Kidney (tissue), 14 donors: ENCODE results near the gene ZSCAN10. TPM values are rescaled to one million over a fixed set of nuclear protein-coding genes. Genes with fewer than 3 reads are reported as not detected.

Source experiments
- DNase-seq, 5 donors: peaks; one replicate each; pipeline ENCODE4 v3.0.0-alpha.2; 2013 to 2020
- FAIRE-seq: peaks from 2 replicates; lab custom pipeline; 2012; peaks lifted over from hg19 to GRCh38; lab: Jason Lieb, UNC
- H3K27ac ChIP-seq, 2 donors: one replicate each; pipeline ENCODE4 v1.7.0; 2013; ENCODE audit warnings: low read depth in 2 of 2, low read length in 2 of 2, inconsistent platforms in 1 of 2
- H3K27me3 ChIP-seq: one replicate; pipeline ENCODE4 v1.7.1; 2013; ENCODE audit warnings: low read length, inconsistent platforms; ENCODE audit not compliant: control insufficient read depth, insufficient read depth
- H3K36me3 ChIP-seq, 3 donors: one replicate each; pipeline versions ENCODE4 v1.7.0 to v1.7.1; 2013; ENCODE audit warnings: low read length in 3 of 3, control low read depth in 1 of 3, inconsistent platforms in 1 of 3; ENCODE audit not compliant: insufficient read depth in 3 of 3, control insufficient read depth in 2 of 3
- H3K4me1 ChIP-seq, 3 donors: one replicate each; pipeline versions ENCODE4 v1.7.0 to v1.7.1; 2013; ENCODE audit warnings: low read length in 3 of 3, inconsistent platforms in 1 of 3, low read depth in 1 of 3; ENCODE audit not compliant: control insufficient read depth in 2 of 3, insufficient read depth in 2 of 3
- H3K4me3 ChIP-seq, 3 donors: one replicate each; pipeline versions ENCODE4 v1.7.0 to v1.8.1; 2013; ENCODE audit warnings: low read length in 3 of 3, control low read depth in 1 of 3, inconsistent platforms in 1 of 3
- H3K9ac ChIP-seq, 3 donors: one replicate each; pipeline versions ENCODE4 v1.7.0 to v1.7.1; 2013; ENCODE audit warnings: low read length in 3 of 3, control low read depth in 1 of 3, inconsistent platforms in 1 of 3
- H3K9me3 ChIP-seq, 3 donors: one replicate each; pipeline versions ENCODE4 v1.7.0 to v1.7.1; 2013; ENCODE audit warnings: low read length in 3 of 3, control low read depth in 1 of 3, inconsistent platforms in 1 of 3; ENCODE audit not compliant: control insufficient read depth in 2 of 3, insufficient read depth in 1 of 3
- intact Hi-C: fragments of 100-400 bp; cut with DNase I; formaldehyde crosslinking; loops from one replicate; pipeline ENCODE4 v1.11.1; 2022
- polyA plus RNA-seq: library from polyadenylated mRNA; stranded (reverse); fragments of 350-450 nt; fragmentation: Illumina TruSeq; extraction: RNeasy Lipid Tissue Mini Kit (QIAGEN cat#74804); gene quantifications from one replicate; pipeline ENCODE4 v1.2.3, GENCODE V29; 2014; ENCODE audit warnings: low read depth, low replicate concordance; ENCODE audit not compliant: insufficient read depth
- total RNA-seq: library from RNA; stranded (reverse); fragmentation: NEBNext Ultra II Directional; extraction: Animal tissue kit (Norgen Biotek cat#: 25700); gene quantifications from one replicate; pipeline ENCODE4 v1.2.1, GENCODE V29; 2021
- TF ChIP-seq, protein P1 (sequence below): IDR thresholded peaks from 3 replicates; pipeline ENCODE4 v1.5.1; 2012; ENCODE audit warnings: mild to moderate bottlenecking, moderate library complexity, borderline replicate concordance; ENCODE audit not compliant: insufficient read depth; ENCODE audit errors: extremely low read depth
- donor health status: control.
- donor health status: control.
- donor health status: control.
- donor health status: control.
- donor health status: control.
- donor health status: DM: yes; HTN: yes; CAD: no.
- donor health status: Normal renal cell carcinoma (clear cell type).

ZSCAN10 gene
- total and polyA plus RNA-seq, 2 donors from 2014 or later: not detected

DNA sequence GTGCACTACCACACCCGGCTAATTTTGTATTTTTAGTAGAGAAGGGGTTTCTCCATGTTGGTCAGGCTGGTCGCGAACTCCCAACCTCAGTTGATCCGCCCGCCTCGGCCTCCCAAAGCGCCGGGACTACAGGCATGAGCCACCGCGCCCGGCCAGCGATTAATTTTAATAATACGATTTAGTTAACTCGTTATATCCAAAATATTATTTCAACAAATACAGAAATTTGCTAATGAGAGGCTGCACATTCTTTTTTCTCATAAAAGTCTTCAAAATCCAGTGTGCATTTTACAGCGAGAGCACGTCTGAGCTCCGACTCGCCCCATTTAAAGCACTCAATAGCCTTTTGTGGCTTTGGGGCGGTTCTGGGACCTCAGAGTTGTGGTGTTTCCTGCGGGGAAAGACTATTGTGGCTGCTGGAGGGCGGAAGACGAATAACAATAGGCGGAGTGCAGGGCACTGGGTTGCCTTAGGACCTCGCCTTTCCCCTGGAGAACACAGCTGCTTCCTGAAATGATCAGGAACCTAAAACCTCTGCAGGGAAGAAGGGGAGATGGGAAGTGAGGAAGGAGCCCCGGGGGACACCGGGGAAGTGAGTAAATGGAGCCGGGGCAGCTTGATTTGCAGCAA is 2.9 kb upstream of the ZSCAN10 start:
- DNase-seq (peak in 1 of 5 donors; percentile 61), FAIRE-seq (no peak)
- H3K27ac ChIP-seq: no peak overlapping the region
- no peaks in the 10 kb centered on the region for H3K9me3 ChIP-seq
- no peaks in the 10 kb centered on the region for H3K36me3 ChIP-seq
- H3K4me1 ChIP-seq: peaks cover 0 to 9% (median 2%) of the 10 kb centered on the region in 3 donors
- H3K4me3 ChIP-seq: no peak overlapping the region
- TF ChIP-seq, protein P1, sequence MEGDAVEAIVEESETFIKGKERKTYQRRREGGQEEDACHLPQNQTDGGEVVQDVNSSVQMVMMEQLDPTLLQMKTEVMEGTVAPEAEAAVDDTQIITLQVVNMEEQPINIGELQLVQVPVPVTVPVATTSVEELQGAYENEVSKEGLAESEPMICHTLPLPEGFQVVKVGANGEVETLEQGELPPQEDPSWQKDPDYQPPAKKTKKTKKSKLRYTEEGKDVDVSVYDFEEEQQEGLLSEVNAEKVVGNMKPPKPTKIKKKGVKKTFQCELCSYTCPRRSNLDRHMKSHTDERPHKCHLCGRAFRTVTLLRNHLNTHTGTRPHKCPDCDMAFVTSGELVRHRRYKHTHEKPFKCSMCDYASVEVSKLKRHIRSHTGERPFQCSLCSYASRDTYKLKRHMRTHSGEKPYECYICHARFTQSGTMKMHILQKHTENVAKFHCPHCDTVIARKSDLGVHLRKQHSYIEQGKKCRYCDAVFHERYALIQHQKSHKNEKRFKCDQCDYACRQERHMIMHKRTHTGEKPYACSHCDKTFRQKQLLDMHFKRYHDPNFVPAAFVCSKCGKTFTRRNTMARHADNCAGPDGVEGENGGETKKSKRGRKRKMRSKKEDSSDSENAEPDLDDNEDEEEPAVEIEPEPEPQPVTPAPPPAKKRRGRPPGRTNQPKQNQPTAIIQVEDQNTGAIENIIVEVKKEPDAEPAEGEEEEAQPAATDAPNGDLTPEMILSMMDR: no peak
- no peaks in the 10 kb centered on the region for H3K27me3 ChIP-seq
- no peak overlapping the region for H3K9ac ChIP-seq
- intact Hi-C loops: no loop called here

DNA sequence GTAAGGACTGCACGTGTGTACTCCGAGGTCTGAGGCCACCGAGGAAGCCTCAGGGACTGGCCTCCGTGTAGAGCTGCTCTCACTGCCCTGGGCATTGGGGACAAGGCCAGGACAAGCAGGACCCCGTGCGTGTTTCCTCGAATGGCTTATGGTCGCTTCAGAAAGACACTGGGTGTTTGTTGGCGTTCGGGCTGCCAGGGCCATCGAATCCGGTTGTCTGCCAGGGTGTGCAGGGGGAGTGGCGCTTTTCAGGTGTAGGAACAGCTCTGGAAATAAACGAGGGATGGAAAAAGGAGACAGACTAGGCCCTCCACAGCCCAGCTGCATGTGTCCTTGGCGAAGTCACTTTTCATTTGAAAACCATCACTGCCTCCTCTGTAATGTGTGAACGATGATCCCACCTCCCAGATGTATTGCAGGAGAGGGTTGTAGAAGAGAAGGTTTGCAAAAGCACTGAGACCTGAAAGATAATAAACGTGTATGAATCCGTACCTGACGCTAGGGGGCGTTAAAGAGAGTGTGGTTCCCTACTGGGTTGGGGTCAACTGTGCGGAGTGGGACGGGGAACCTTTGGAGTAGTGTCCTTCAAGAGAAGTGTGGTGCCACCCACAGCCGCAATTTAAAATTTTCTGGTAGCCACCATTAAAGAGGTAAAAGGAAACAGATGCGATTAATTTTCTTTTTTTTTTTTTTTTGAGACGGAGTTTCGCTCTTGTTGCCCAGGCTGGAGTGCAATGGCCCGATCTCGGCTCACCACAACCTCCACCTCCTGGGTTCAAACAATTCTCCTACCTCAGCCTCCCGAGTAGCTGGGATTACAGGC is 2.1 kb upstream of the ZSCAN10 start:
- TF ChIP-seq, protein P1: peak; percentile 33
- Histone ChIP-seq H3K27ac (no peak overlapping the region), H3K27me3 (no peaks in the 10 kb centered on the region), H3K4me3 (no peak overlapping the region), H3K36me3 (no peaks in the 10 kb centered on the region), H3K9ac (no peak overlapping the region), H3K4me1 (peaks cover 0 to 9% (median 0%) of the 10 kb centered on the region in 3 donors), H3K9me3 (no peaks in the 10 kb centered on the region)
- DNase-seq (peak in 1 of 5 donors; percentile 11), FAIRE-seq (no peak)
- intact Hi-C loops: no loop called here

- DNase-seq (peak; percentile 91 to 97 (median 95)), FAIRE-seq (no peak)
- no peak overlapping the region for H3K9ac ChIP-seq
- H3K9me3 ChIP-seq: no peaks in the 10 kb centered on the region
- no peak overlapping the region for H3K27ac ChIP-seq
- peak overlapping the region in 2 of 3 donors; percentile 13 to 32 for H3K4me3 ChIP-seq
- no peaks in the 10 kb centered on the region for H3K36me3 ChIP-seq
- TF ChIP-seq, protein P1: no peak
- peaks cover 0 to 9% (median 0%) of the 10 kb centered on the region in 3 donors for H3K4me1 ChIP-seq
- intact Hi-C loops: no loop called here
- no peaks in the 10 kb centered on the region for H3K27me3 ChIP-seq
Measured at GRCh38 chr16:3099732-3100499, 822 bp upstream of the ZSCAN10 start.
